H9 (cell line): ENCODE measurements around the gene ALX3. TPM values are rescaled to one million over a fixed set of nuclear protein-coding genes. Genes with fewer than 3 reads are reported as not detected.

Experiments
- DNase-seq: peaks from one replicate; pipeline ENCODE4 v3.0.0-alpha.2; 2017
- H2AFZ ChIP-seq: one replicate; pipeline ENCODE4 v1.6.1; 2013; ENCODE audit warnings: mild to moderate bottlenecking, low read length, control low read depth, moderate library complexity
- H2AK5ac ChIP-seq: 2 replicates; pipeline ENCODE4 v1.6.1; 2013; ENCODE audit warnings: low read length, control low read depth, mixed read lengths; ENCODE audit not compliant: insufficient read length
- H2BK120ac ChIP-seq: one replicate; pipeline ENCODE4 v1.6.1; 2013; ENCODE audit warnings: low read depth, mild to moderate bottlenecking, low read length, control low read depth, inconsistent platforms; ENCODE audit not compliant: poor library complexity, severe bottlenecking
- H2BK12ac ChIP-seq: 2 replicates; pipeline ENCODE4 v1.6.1; 2013; ENCODE audit warnings: low read length, control low read depth, mixed read lengths, low read depth; ENCODE audit not compliant: insufficient read length
- H2BK15ac ChIP-seq: 2 replicates; pipeline ENCODE4 v1.6.1; 2013; ENCODE audit warnings: low read depth, low read length, control low read depth
- H2BK20ac ChIP-seq: one replicate; pipeline ENCODE4 v1.6.1; 2013; ENCODE audit warnings: low read depth, mild to moderate bottlenecking, low read length, control low read depth, inconsistent platforms; ENCODE audit not compliant: poor library complexity, severe bottlenecking
- H2BK5ac ChIP-seq: 2 replicates; pipeline ENCODE4 v1.6.1; 2013; ENCODE audit warnings: low read length, control low read depth, mixed read lengths; ENCODE audit not compliant: insufficient read length
- H3K14ac ChIP-seq: 2 replicates; pipeline ENCODE4 v1.6.1; 2013; ENCODE audit warnings: low read length, control low read depth; ENCODE audit not compliant: insufficient read depth
- H3K18ac ChIP-seq: 2 replicates; pipeline ENCODE4 v1.6.1; 2013; ENCODE audit warnings: low read depth, mild to moderate bottlenecking, mixed read lengths, low read length, control low read depth; ENCODE audit not compliant: insufficient read length
- H3K23ac ChIP-seq: 2 replicates; pipeline ENCODE4 v1.6.1; 2013; ENCODE audit warnings: low read length, control low read depth, mixed read lengths, low read depth; ENCODE audit not compliant: insufficient read length
- H3K23me2 ChIP-seq: 2 replicates; pipeline ENCODE4 v1.6.1; 2013; ENCODE audit warnings: low read depth, mild to moderate bottlenecking, mixed read lengths, low read length, control low read depth; ENCODE audit not compliant: insufficient read length, poor library complexity, severe bottlenecking
- H3K27ac ChIP-seq: 2 replicates; pipeline ENCODE4 v1.5.1; 2013; ENCODE audit warnings: low read length, control low read depth, mixed read lengths, low read depth; ENCODE audit not compliant: insufficient read length
- H3K27me3 ChIP-seq: 2 replicates; pipeline ENCODE4 v1.6.1; 2013; ENCODE audit warnings: low read length, control low read depth, inconsistent platforms; ENCODE audit not compliant: insufficient read depth
- H3K4ac ChIP-seq: 2 replicates; pipeline ENCODE4 v1.6.1; 2013; ENCODE audit warnings: low read depth, mild to moderate bottlenecking, control low read depth, inconsistent platforms, low read length, moderate library complexity
- H3K4me1 ChIP-seq: 2 replicates; pipeline ENCODE4 v1.6.1; 2013; ENCODE audit warnings: low read length, control low read depth, inconsistent platforms; ENCODE audit not compliant: insufficient read depth
- H3K4me2 ChIP-seq: 2 replicates; pipeline ENCODE4 v1.6.1; 2013; ENCODE audit warnings: low read length, control low read depth, mixed read lengths; ENCODE audit not compliant: insufficient read length, insufficient read depth
- H3K56ac ChIP-seq: 2 replicates; pipeline ENCODE4 v1.6.1; 2013; ENCODE audit warnings: low read depth, mild to moderate bottlenecking, mixed read lengths, low read length, control low read depth; ENCODE audit not compliant: insufficient read length
- H3K79me1 ChIP-seq: 2 replicates; pipeline ENCODE4 v1.6.1; 2013; ENCODE audit warnings: low read depth, mild to moderate bottlenecking, moderate library complexity, low read length, control low read depth, inconsistent platforms; ENCODE audit not compliant: insufficient read depth, poor library complexity, severe bottlenecking
- H3K79me2 ChIP-seq: 2 replicates; pipeline ENCODE4 v1.6.1; 2013; ENCODE audit warnings: low read length, control low read depth, inconsistent platforms; ENCODE audit not compliant: insufficient read depth
- H3K9ac ChIP-seq: 2 replicates; pipeline ENCODE4 v1.6.1; 2013; ENCODE audit warnings: low read length, control low read depth, mixed read lengths; ENCODE audit not compliant: insufficient read length; ENCODE audit errors: extremely low read depth
- H3K9me3 ChIP-seq: one replicate; pipeline ENCODE4 v1.6.1; 2013; ENCODE audit warnings: low read depth, low read length, inconsistent platforms; ENCODE audit not compliant: control insufficient read depth
- H3T11ph ChIP-seq: one replicate; pipeline ENCODE4 v1.6.1; 2013; ENCODE audit warnings: mild to moderate bottlenecking, low read length, control low read depth, inconsistent platforms
- H4K20me1 ChIP-seq: one replicate; pipeline ENCODE4 v1.6.1; 2013; ENCODE audit not compliant: control insufficient read depth, insufficient read length, insufficient read depth
- H4K5ac ChIP-seq: 2 replicates; pipeline ENCODE4 v1.6.1; 2013; ENCODE audit warnings: low read depth, mild to moderate bottlenecking, mixed read lengths, low read length, control low read depth; ENCODE audit not compliant: insufficient read length
- H4K8ac ChIP-seq: replicated peaks from 2 replicates; pipeline ENCODE4 v1.6.1; 2013; ENCODE audit warnings: low read length, control low read depth, mixed read lengths, low read depth; ENCODE audit not compliant: insufficient read length
- H4K91ac ChIP-seq: 2 replicates; pipeline ENCODE4 v1.6.1; 2013; ENCODE audit warnings: low read depth, mild to moderate bottlenecking, moderate library complexity, mixed read lengths, low read length, control low read depth; ENCODE audit not compliant: insufficient read length
- H3K27ac Mint-ChIP-seq, 3 experiments: 2 replicates in 2 of 3; 3 replicates in 1 of 3; pipeline ENCODE4 v1.8.0; 2020 to 2021; ENCODE audit warnings: mixed read lengths in 3 of 3, mild to moderate bottlenecking in 1 of 3, moderate library complexity in 1 of 3
- H3K27me3 Mint-ChIP-seq: 2 replicates; pipeline ENCODE4 v1.8.0; 2021; ENCODE audit warnings: low read depth, mild to moderate bottlenecking, moderate library complexity, mixed read lengths
- H3K36me3 Mint-ChIP-seq, 3 experiments: 2 replicates in 2 of 3; 3 replicates in 1 of 3; pipeline ENCODE4 v1.8.0; 2020 to 2021; ENCODE audit warnings: low read depth in 3 of 3, mixed read lengths in 3 of 3; ENCODE audit not compliant: insufficient read depth in 1 of 3
- H3K4me1 Mint-ChIP-seq, 2 experiments: 2 replicates each; pipeline ENCODE4 v1.8.0; 2020; ENCODE audit warnings: mixed read lengths in 2 of 2
- H3K4me3 Mint-ChIP-seq, 2 experiments: 2 replicates in 1 of 2; 3 replicates in 1 of 2; pipeline ENCODE4 v1.8.0; 2020 to 2021; ENCODE audit warnings: mild to moderate bottlenecking in 2 of 2, mixed read lengths in 2 of 2, moderate library complexity in 1 of 2
- H3K9me3 Mint-ChIP-seq, 2 experiments: 2 replicates in 1 of 2; 3 replicates in 1 of 2; pipeline ENCODE4 v1.8.0; 2020; ENCODE audit warnings: mild to moderate bottlenecking in 2 of 2, mixed read lengths in 2 of 2, moderate library complexity in 1 of 2
- WGBS: extraction: QIAGEN DNeasy Blood & Tissue Kit; methylation state at CpG from one replicate; pipeline ENCODE4 v1.1.7; 2013; ENCODE audit warnings: missing lambda C conversion rate, low lambda C conversion rate, mixed read lengths; ENCODE audit not compliant: insufficient read length; ENCODE audit errors: extremely low coverage; 5-methylcytosine and 5-hydroxymethylcytosine counted together
- total RNA-seq: library from RNA; stranded (reverse); gene quantifications from 2 replicates; pipeline ENCODE4 v1.2.1, GENCODE V29; 2021
- TF ChIP-seq, protein P1 (sequence below): fragments of 200-600 bp; sonication (generic); conservative IDR thresholded peaks from 3 replicates; pipeline ENCODE4 v1.8.0; 2021; ENCODE audit warnings: antibody characterized with exemption, mild to moderate bottlenecking

Gene ALX3
- total RNA-seq, 1 experiment from 2014 or later: not detected

DNA sequence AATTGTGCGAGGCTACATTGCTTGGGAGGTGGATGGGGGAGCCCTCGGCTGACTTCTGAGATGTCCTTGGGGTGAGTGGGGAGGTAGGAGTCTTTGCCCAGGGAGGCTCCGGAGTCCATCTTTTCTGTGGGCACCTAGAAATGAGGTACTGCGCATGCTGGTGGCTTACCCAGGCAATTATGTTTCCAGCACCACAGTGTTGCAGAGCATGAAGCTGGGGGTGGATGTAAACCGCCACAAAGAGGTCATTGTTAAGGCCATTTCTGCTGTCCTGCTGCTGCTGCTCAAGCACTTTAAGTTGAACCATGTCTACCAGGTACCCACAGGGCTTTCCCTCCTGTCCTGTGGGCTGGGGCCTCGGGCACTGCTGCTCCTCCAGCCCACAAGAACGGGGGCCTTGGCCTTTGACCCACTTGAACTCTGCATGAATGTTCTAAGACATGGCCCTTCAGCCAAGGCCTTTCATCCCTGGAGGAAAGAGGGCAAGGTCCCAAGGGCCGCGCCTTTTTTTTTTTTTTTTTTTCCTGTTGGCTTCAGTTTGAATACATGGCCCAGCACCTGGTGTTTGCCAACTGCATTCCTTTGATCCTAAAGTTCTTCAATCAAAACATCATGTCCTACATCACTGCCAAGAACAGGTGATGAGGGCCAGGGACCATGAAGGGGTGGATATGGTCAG is 21.4 kb downstream of the ALX3 start:
- H4K5ac ChIP-seq: no peak overlapping the region
- no peaks in the 10 kb centered on the region for H3K4me1 Mint-ChIP-seq
- H3K4me1 ChIP-seq: no peaks in the 10 kb centered on the region
- no peaks in the 10 kb centered on the region for H4K20me1 ChIP-seq
- no peak overlapping the region for H2BK120ac ChIP-seq
- no peak overlapping the region for H3K4me2 ChIP-seq
- H2BK20ac ChIP-seq: no peak overlapping the region
- H3K36me3 Mint-ChIP-seq: peaks cover 47 to 96% (median 89%) of the 10 kb centered on the region in 3 experiments
- no peak overlapping the region for H2BK15ac ChIP-seq
- no peak overlapping the region for H2BK5ac ChIP-seq
- no peak overlapping the region for H3K27ac Mint-ChIP-seq
- no peak overlapping the region for H3K9ac ChIP-seq
- H2BK12ac ChIP-seq: no peak overlapping the region
- TF ChIP-seq, protein P1, sequence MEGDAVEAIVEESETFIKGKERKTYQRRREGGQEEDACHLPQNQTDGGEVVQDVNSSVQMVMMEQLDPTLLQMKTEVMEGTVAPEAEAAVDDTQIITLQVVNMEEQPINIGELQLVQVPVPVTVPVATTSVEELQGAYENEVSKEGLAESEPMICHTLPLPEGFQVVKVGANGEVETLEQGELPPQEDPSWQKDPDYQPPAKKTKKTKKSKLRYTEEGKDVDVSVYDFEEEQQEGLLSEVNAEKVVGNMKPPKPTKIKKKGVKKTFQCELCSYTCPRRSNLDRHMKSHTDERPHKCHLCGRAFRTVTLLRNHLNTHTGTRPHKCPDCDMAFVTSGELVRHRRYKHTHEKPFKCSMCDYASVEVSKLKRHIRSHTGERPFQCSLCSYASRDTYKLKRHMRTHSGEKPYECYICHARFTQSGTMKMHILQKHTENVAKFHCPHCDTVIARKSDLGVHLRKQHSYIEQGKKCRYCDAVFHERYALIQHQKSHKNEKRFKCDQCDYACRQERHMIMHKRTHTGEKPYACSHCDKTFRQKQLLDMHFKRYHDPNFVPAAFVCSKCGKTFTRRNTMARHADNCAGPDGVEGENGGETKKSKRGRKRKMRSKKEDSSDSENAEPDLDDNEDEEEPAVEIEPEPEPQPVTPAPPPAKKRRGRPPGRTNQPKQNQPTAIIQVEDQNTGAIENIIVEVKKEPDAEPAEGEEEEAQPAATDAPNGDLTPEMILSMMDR: no peak
- H4K8ac ChIP-seq: no peak overlapping the region
- no peaks in the 10 kb centered on the region for H3K9me3 ChIP-seq
- H3K56ac ChIP-seq: no peak overlapping the region
- H2AFZ ChIP-seq: no peak overlapping the region
- H4K91ac ChIP-seq: no peak overlapping the region
- no peak overlapping the region for H2AK5ac ChIP-seq
- H3K4ac ChIP-seq: no peak overlapping the region
- H3K79me1 ChIP-seq: no peaks in the 10 kb centered on the region
- no peaks in the 10 kb centered on the region for H3K27me3 Mint-ChIP-seq
- no peak overlapping the region for H3K14ac ChIP-seq
- WGBS: no CpG with 5 or more reads among the region's 9 CpGs
- no peaks in the 10 kb centered on the region for H3K79me2 ChIP-seq
- DNase-seq: no peak
- no peak overlapping the region for H3K4me3 Mint-ChIP-seq
- H3K9me3 Mint-ChIP-seq: no peaks in the 10 kb centered on the region
- H3K27ac ChIP-seq: no peak overlapping the region
- no peak overlapping the region for H3K18ac ChIP-seq
- H3K27me3 ChIP-seq: no peaks in the 10 kb centered on the region
- no peak overlapping the region for H3K23ac ChIP-seq
- no peak overlapping the region for H3T11ph ChIP-seq
- no peaks in the 10 kb centered on the region for H3K23me2 ChIP-seq
